ENCODE results near the gene PRKG1.

DNA sequence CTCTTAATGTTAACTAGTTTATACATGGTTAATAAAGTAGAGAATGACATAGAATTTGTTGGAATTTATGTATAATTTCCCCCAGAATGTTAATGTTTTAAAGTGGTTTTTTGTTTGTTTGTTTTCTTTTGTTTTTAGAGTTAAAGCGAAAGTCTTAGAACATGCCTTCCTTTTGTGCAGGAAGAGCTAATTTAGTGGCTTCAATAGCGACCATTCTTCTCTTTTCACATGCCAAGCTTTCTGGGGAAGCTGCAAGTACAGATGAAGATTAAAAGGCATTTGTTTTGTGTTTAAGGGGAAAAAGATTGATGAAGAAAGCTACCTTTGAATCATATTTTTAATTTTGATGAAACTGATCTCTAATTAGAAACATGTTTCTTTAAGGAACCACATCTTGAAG lies 881.4 kb downstream of the PRKG1 start:
- TF ChIP-seq, protein P1, sequence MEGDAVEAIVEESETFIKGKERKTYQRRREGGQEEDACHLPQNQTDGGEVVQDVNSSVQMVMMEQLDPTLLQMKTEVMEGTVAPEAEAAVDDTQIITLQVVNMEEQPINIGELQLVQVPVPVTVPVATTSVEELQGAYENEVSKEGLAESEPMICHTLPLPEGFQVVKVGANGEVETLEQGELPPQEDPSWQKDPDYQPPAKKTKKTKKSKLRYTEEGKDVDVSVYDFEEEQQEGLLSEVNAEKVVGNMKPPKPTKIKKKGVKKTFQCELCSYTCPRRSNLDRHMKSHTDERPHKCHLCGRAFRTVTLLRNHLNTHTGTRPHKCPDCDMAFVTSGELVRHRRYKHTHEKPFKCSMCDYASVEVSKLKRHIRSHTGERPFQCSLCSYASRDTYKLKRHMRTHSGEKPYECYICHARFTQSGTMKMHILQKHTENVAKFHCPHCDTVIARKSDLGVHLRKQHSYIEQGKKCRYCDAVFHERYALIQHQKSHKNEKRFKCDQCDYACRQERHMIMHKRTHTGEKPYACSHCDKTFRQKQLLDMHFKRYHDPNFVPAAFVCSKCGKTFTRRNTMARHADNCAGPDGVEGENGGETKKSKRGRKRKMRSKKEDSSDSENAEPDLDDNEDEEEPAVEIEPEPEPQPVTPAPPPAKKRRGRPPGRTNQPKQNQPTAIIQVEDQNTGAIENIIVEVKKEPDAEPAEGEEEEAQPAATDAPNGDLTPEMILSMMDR (IDR thresholded peaks at IDR 0.05): no peak
- TF ChIP-seq EZH2 (IDR thresholded peaks at IDR 0.05; ENCODE audit: borderline replicate concordance, insufficient read depth, low read depth, low read length, poor library complexity, severe bottlenecking): no peak

All from B cell (primary cell).